ENCODE data around the gene UBASH3B. TPM values are rescaled to one million over a fixed set of nuclear protein-coding genes. Genes with fewer than 3 reads are reported as not detected.

Gene UBASH3B
- total and polyA plus RNA-seq, 2 of the 13 experiments (the other 11 are each of a cell fraction or from before 2014, with no cell fraction given): 4.4 to 7.6 TPM

DNA sequence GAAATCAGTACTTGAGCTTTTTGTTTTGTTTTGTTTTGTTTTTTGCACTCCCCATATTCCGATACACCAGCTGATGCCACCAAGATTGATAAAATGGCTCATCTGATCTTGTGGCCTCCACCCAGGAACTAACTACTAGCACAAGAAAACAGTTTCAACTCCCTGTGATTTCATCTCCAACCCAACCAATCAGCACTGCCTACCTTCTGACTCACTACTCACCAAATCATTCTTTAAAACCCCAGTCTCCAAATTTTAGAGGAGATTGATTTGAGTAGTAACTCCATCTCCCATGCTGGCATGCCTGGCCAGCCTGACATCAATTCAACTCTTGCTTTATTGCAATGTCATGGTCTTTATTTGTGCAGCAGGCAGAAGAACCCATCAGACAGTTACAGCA is 166.7 kb downstream of the UBASH3B start (continued):
- no peak for TF ChIP-seq ZNF280D (CRISPR knock-in tag; IDR thresholded peaks at IDR 0.05)
- no peak for TF ChIP-seq ZNF234 (CRISPR knock-in tag; conservative IDR thresholded peaks at IDR 0.05)
- TF ChIP-seq, protein P1, sequence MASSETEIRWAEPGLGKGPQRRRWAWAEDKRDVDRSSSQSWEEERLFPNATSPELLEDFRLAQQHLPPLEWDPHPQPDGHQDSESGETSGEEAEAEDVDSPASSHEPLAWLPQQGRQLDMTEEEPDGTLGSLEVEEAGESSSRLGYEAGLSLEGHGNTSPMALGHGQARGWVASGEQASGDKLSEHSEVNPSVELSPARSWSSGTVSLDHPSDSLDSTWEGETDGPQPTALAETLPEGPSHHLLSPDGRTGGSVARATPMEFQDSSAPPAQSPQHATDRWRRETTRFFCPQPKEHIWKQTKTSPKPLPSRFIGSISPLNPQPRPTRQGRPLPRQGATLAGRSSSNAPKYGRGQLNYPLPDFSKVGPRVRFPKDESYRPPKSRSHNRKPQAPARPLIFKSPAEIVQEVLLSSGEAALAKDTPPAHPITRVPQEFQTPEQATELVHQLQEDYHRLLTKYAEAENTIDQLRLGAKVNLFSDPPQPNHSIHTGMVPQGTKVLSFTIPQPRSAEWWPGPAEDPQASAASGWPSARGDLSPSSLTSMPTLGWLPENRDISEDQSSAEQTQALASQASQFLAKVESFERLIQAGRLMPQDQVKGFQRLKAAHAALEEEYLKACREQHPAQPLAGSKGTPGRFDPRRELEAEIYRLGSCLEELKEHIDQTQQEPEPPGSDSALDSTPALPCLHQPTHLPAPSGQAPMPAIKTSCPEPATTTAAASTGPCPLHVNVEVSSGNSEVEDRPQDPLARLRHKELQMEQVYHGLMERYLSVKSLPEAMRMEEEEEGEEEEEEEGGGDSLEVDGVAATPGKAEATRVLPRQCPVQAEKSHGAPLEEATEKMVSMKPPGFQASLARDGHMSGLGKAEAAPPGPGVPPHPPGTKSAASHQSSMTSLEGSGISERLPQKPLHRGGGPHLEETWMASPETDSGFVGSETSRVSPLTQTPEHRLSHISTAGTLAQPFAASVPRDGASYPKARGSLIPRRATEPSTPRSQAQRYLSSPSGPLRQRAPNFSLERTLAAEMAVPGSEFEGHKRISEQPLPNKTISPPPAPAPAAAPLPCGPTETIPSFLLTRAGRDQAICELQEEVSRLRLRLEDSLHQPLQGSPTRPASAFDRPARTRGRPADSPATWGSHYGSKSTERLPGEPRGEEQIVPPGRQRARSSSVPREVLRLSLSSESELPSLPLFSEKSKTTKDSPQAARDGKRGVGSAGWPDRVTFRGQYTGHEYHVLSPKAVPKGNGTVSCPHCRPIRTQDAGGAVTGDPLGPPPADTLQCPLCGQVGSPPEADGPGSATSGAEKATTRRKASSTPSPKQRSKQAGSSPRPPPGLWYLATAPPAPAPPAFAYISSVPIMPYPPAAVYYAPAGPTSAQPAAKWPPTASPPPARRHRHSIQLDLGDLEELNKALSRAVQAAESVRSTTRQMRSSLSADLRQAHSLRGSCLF (CRISPR knock-in tag; IDR thresholded peaks at IDR 0.05; ENCODE audit: borderline replicate concordance): no peak

GRCh38 chr11:122823564-122823963 is 168.0 kb downstream of the UBASH3B start:
- H3K27me3 ChIP-seq (ENCODE audit: control insufficient read depth in 1 of 2, insufficient read depth in 2 of 2, low read length in 2 of 2): no peaks in the 10 kb centered on the region
- H3K9ac ChIP-seq (ENCODE audit: insufficient read depth, low read depth, low read length): no peak overlapping the region
- H3K27ac ChIP-seq (ENCODE audit: extremely low read length, insufficient read depth, low read length): no peak overlapping the region
- no peak for ATAC-seq
- CTCF ChIA-PET (ENCODE audit: low intra/inter-chr PET ratio, low total read pairs): no interaction called here
- in situ Hi-C loops (cut with HindIII; ENCODE audit: extremely low pct_ligation_motif_present, low pct_unique_long_range_greater_than_20kb) (no loop called here), intact Hi-C loops (cut with micrococcal nuclease; ENCODE audit: unreplicated experiment) (no loop called here)
- no peak for FAIRE-seq
- H3K36me3 ChIP-seq (replicated peaks in 1 of 2; ENCODE audit: control insufficient read depth in 1 of 2, insufficient read depth in 2 of 2, low read length in 2 of 2): no peaks in the 10 kb centered on the region
- POLR2A ChIA-PET: no interaction called here
- no peaks in the 10 kb centered on the region for H4K20me1 ChIP-seq (ENCODE audit: insufficient read depth, low read length)
- H3K79me2 ChIP-seq (ENCODE audit: insufficient read depth, low read length): no peaks in the 10 kb centered on the region
- H3K4me1 ChIP-seq (ENCODE audit: insufficient read depth, low read length): no peaks in the 10 kb centered on the region
- no peak overlapping the region for H3K4me2 ChIP-seq (ENCODE audit: low read depth, low read length)
- DNase-seq (ENCODE audit: low spot score): no peak
- no TSS peak for BruUV-seq (replicated peaks)
- H3K9me3 ChIP-seq (ENCODE audit: low read length): no peaks in the 10 kb centered on the region
- H3K4me3 ChIP-seq (replicated peaks in 1 of 3; ENCODE audit: insufficient read depth in 1 of 3, low read depth in 2 of 3, low read length in 3 of 3): no peak overlapping the region
- H2AFZ ChIP-seq (ENCODE audit: low read length): no peak overlapping the region
- whole genome bisulfite sequencing (ENCODE audit: low lambda C conversion rate): 12% methylated on average over 4 of the region's 4 CpGs
- TF ChIP-seq ZFY (CRISPR knock-in tag; IDR thresholded peaks at IDR 0.05) (no peak), ARNTL (CRISPR knock-in tag; IDR thresholded peaks at IDR 0.05) (no peak), ZNF282 (IDR thresholded peaks at IDR 0.05; ENCODE audit: partially characterized antibody) (no peak), HHEX (CRISPR knock-in tag; IDR thresholded peaks at IDR 0.05) (no peak), ZNF232 (CRISPR knock-in tag; IDR thresholded peaks at IDR 0.05; ENCODE audit: borderline replicate concordance) (no peak), ZSCAN20 (CRISPR knock-in tag; IDR thresholded peaks at IDR 0.05; ENCODE audit: borderline replicate concordance) (no peak), GABPB1 (CRISPR knock-in tag; IDR thresholded peaks at IDR 0.05) (no peak)

All from HepG2 (cell line).